Thoracic aorta (tissue), 2 donors: ENCODE results near the gene CDC42EP5. TPM values are rescaled to one million over a fixed set of nuclear protein-coding genes. Genes with fewer than 3 reads are reported as not detected.

ENCODE experiments used
- ATAC-seq: fragments of 150-250 bp; one replicate; pipeline ENCODE4 v1.8.0; 2017; ENCODE audit warnings: low read depth; ENCODE audit not compliant: insufficient number of reproducible peaks, low FRiP score
- DNase-seq: peaks from one replicate; pipeline ENCODE4 v3.0.0-alpha.2; 2020; ENCODE audit warnings: low spot score
- H3K27ac ChIP-seq, 2 donors: fragments of 200-600 bp; sonication (generic); 1 replicate in 1 of 2; 2 replicates in 1 of 2; pipeline ENCODE4 v1.5.1; 2016; ENCODE audit warnings: mild to moderate bottlenecking in 2 of 2, moderate library complexity in 2 of 2
- H3K27me3 ChIP-seq: fragments of 200-600 bp; sonication (generic); replicated peaks from 2 replicates; pipeline ENCODE4 v1.6.0; 2016; ENCODE audit warnings: mild to moderate bottlenecking; ENCODE audit not compliant: insufficient read depth
- H3K36me3 ChIP-seq: fragments of 200-600 bp; sonication (generic); one replicate; pipeline ENCODE4 v1.5.1; 2016
- H3K4me1 ChIP-seq, 2 donors: fragments of 200-600 bp; sonication (generic); 1 replicate in 1 of 2; 2 replicates in 1 of 2; pipeline versions ENCODE4 v1.5.1 to v1.6.0; 2016; ENCODE audit warnings: low read depth in 2 of 2, mild to moderate bottlenecking in 1 of 2; ENCODE audit not compliant: control insufficient read depth in 1 of 2
- H3K4me3 ChIP-seq: fragments of 200-600 bp; sonication (generic); 2 replicates; pipeline ENCODE4 v1.5.1; 2016; ENCODE audit warnings: mild to moderate bottlenecking
- H3K9me3 ChIP-seq: fragments of 200-600 bp; sonication (generic); 2 replicates; pipeline ENCODE4 v1.5.1; 2016
- total RNA-seq, 2 donors: library from RNA; depleted of rRNA; stranded (reverse); fragments of >200 nt; gene quantifications; one replicate each; pipeline versions ENCODE4 v1.1.0 to v1.2.3, GENCODE V29; 2016
- TF ChIP-seq, protein P1 (sequence below): fragments of 200-600 bp; sonication (generic); IDR thresholded peaks from one replicate; pipeline ENCODE4 v1.5.1; 2019; ENCODE audit warnings: antibody characterized with exemption

Gene CDC42EP5
- total RNA-seq, 2 donors from 2014 or later, result 41.2 to 55.9 TPM

DNA sequence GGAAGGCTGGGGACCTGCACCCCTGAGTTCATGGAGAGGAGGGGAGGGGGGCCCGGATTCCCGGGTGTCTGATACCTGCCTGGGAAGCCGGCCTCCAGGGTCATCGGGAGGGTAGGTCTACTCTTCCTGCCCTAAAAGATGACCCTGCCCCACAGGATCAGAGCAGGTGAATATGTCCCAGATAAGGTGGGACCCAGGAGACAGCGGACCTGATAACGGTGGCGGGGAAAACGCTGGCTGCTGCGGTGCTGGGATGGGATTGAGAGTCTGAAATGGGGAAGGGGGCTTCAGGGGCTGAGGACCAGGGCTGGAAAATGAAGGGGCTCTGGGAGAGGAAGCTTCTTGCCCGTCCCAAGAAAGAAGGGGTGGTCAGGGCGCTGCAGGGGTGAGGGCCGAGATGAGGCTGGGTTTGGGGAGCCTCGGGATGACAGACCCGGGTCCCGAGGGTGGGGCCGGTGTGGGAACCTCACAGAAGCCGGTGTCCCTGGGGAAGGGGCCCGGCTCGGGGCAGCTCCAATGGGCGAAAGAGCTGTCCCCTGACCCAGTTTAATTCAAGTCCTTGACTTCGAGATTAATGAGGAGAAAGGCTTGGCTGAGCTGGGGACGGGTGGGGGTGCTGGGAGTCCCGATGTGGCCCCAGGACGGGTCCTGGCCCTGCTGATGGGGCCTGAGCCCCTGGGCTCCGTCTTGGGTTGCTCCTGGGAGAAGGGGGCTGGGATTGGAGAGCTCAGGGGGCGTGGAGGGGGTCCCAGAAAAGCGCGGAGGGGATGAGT is 57.0 kb downstream of the CDC42EP5 start:
- TF ChIP-seq, protein P1, sequence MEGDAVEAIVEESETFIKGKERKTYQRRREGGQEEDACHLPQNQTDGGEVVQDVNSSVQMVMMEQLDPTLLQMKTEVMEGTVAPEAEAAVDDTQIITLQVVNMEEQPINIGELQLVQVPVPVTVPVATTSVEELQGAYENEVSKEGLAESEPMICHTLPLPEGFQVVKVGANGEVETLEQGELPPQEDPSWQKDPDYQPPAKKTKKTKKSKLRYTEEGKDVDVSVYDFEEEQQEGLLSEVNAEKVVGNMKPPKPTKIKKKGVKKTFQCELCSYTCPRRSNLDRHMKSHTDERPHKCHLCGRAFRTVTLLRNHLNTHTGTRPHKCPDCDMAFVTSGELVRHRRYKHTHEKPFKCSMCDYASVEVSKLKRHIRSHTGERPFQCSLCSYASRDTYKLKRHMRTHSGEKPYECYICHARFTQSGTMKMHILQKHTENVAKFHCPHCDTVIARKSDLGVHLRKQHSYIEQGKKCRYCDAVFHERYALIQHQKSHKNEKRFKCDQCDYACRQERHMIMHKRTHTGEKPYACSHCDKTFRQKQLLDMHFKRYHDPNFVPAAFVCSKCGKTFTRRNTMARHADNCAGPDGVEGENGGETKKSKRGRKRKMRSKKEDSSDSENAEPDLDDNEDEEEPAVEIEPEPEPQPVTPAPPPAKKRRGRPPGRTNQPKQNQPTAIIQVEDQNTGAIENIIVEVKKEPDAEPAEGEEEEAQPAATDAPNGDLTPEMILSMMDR, result no peak
- no peak overlapping the region for H3K4me3 ChIP-seq
- DNase-seq (no peak), ATAC-seq (no peak)
- H3K27ac ChIP-seq, result no peak overlapping the region
- H3K36me3 ChIP-seq, result no peaks in the 10 kb centered on the region
- H3K27me3 ChIP-seq, result peaks cover 11% of the 10 kb centered on the region
- H3K9me3 ChIP-seq, result no peaks in the 10 kb centered on the region
- H3K4me1 ChIP-seq, result no peaks in the 10 kb centered on the region

DNA sequence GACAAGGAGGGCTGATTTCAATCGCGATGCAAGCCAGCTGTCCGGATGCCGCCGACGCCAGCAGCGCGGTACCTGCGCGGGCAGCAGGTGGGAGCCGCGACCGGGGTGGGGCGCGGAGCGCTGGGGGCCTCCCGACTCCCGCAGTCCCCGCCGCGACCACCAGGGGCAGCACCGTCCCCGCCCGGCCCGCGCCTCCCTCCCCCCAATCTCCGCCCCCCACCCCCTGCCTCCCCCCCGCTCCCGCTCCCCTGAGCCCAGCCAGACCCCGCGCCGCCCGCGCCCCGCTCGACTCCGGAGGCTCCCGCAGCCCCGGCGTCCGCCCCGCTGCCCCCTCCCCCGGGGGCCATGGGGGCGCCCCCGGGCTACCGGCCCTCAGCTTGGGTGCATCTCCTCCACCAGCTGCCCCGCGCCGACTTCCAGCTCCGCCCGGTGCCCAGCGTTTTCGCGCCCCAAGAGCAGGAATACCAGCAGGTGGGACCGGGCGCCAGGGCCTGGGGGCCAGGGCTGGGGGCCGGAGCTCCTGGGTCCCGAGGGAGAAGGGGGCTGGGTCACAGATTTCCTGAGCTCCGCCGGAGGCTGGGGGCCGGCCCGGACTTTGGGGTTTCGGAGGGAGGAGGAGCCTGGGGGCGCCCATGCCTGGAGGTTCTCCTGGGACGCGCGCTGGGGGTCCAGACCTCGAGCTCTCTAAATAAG is 57.7 kb downstream of the CDC42EP5 start, which contains the start of gene TTYH1:
TSS of gene TTYH1 (plus strand) at position 257 of the 693 bp plus-strand sequence. CDS start at position 346, 89 bp downstream.
- H3K36me3 ChIP-seq, result no peaks in the 10 kb centered on the region
- TF ChIP-seq, protein P1, result no peak
- no peak within 1 kb of the TSS for H3K4me3 ChIP-seq
- no peaks in the 10 kb centered on the region for H3K9me3 ChIP-seq
- no peak within 1 kb of the TSS for H3K27ac ChIP-seq
- DNase-seq (no peak), ATAC-seq (no peak)
- H3K27me3 ChIP-seq, result peaks cover 11% of the 10 kb centered on the region
- H3K4me1 ChIP-seq, result no peaks in the 10 kb centered on the region

Other genes with a start within 250 kb of the CDC42EP5 start
- 1 to 10 TPM; 4.6 to 5.2 TPM for gene LILRA6, start 230.5 kb downstream of the CDC42EP5 start, total RNA-seq
- gene LILRB5, start 216.0 kb downstream of the CDC42EP5 start, total RNA-seq, result 10 to 100 TPM; 17.6 to 60.4 TPM
- gene LILRB2, start 192.2 kb downstream of the CDC42EP5 start, total RNA-seq, result 10 to 100 TPM; 11.1 to 13.7 TPM
- gene LILRA5, start 160.1 kb downstream of the CDC42EP5 start, total RNA-seq, result 10 to 100 TPM in 1 of 2 donors, 1 to 10 TPM in 1; 9.6 to 12.2 TPM
- gene LILRA4, start 134.1 kb downstream of the CDC42EP5 start, total RNA-seq, result not detected
- gene LAIR1, start 108.4 kb downstream of the CDC42EP5 start, total RNA-seq, result 10 to 100 TPM; 31.2 to 64.7 TPM
- not detected for gene TTYH1, start 57.8 kb downstream of the CDC42EP5 start, total RNA-seq
- gene LENG8, start 24.1 kb downstream of the CDC42EP5 start, total RNA-seq, result 100 to 1,000 TPM; 282 to 305 TPM
- gene LENG9, start 9.5 kb downstream of the CDC42EP5 start, total RNA-seq, result 10 to 100 TPM in 1 of 2 donors, 1 to 10 TPM in 1; 8.5 to 14.4 TPM
- not detected for gene LAIR2, start 29.5 kb upstream of the CDC42EP5 start, total RNA-seq
- 1 to 10 TPM in 1 of 2 donors, under 1 TPM in 1; 0.68 to 3.1 TPM for gene LILRA2, start 100.5 kb upstream of the CDC42EP5 start, total RNA-seq
- 1 to 10 TPM; 2.7 to 3.0 TPM for gene LILRA1, start 120.3 kb upstream of the CDC42EP5 start, total RNA-seq
- gene LILRB1, start 157.2 kb upstream of the CDC42EP5 start, total RNA-seq, result 10 to 100 TPM in 1 of 2 donors, 1 to 10 TPM in 1; 7.9 to 10.0 TPM
- 10 to 100 TPM in 1 of 2 donors, 1 to 10 TPM in 1; 8.5 to 22.5 TPM for gene LILRB4, start 189.7 kb upstream of the CDC42EP5 start, total RNA-seq